ENCODE measurements around the gene DENND1A. TPM values are rescaled to one million over a fixed set of nuclear protein-coding genes. Genes with fewer than 3 reads are reported as not detected.

DENND1A gene
- total RNA-seq, 1 experiment from 2014 or later, result 23.5 TPM

DNA sequence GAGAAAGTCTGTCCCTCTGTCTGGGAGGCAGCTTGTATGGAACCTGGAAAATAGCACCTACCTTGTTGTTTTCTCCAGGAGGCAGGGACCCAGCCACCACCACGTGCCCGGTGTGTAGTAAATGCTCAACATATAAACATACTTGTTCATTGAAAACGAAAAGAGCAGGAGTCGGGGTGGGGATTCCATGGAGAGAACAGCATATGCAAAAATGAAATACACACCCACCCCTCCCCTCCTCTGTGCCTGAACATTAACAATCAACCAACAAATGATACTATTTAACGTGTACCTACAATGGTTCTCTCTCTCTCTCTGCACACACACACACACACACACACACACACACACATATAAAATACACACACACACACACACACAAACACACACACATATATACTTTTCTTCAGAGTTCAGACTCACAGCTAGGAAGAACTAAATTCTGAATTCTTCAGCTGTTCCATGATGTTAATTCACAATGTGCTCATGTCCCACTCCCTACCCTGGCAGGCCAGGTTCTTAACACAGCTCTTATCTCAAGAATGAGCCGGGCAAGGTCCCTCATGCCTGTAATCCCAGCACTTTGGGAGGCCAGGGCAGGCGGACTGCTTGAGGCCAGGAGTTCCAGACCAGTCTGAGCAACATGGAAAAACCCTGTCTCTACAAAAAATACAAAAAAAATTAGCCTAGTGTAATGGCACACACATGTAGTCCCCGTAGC, 16.3 kb upstream of the DENND1A start:
- ChIA-PET POLR2A (no interaction called here), CTCF (no interaction called here)
- H3K4me1 Mint-ChIP-seq, result no peaks in the 10 kb centered on the region
- TF ChIP-seq JUN (CRISPR knock-in tag; IDR thresholded peaks at IDR 0.05) (no peak), EMX1 (CRISPR knock-in tag; IDR thresholded peaks at IDR 0.05) (no peak), ZMAT4 (CRISPR knock-in tag; IDR thresholded peaks at IDR 0.05) (no peak), SMAD3 (CRISPR knock-in tag; IDR thresholded peaks at IDR 0.05; ENCODE audit: borderline replicate concordance) (no peak), GTF2I (CRISPR knock-in tag; conservative IDR thresholded peaks at IDR 0.05) (no peak), JAZF1 (CRISPR knock-in tag; IDR thresholded peaks at IDR 0.05) (no peak), TCF7 (CRISPR knock-in tag; IDR thresholded peaks at IDR 0.05; ENCODE audit: low read depth) (no peak), ATF1 (CRISPR knock-in tag; IDR thresholded peaks at IDR 0.05) (no peak), ELF4 (CRISPR knock-in tag; IDR thresholded peaks at IDR 0.05; ENCODE audit: low read depth) (no peak), GRHL2 (CRISPR knock-in tag; IDR thresholded peaks at IDR 0.05; ENCODE audit: insufficient replicate concordance, severe bottlenecking) (no peak), ZBTB21 (CRISPR knock-in tag; IDR thresholded peaks at IDR 0.05; ENCODE audit: borderline replicate concordance) (no peak), RELA (CRISPR knock-in tag; IDR thresholded peaks at IDR 0.05; ENCODE audit: borderline replicate concordance) (no peak), SP1 (CRISPR knock-in tag; conservative IDR thresholded peaks at IDR 0.05) (no peak), NFATC4 (CRISPR knock-in tag; IDR thresholded peaks at IDR 0.05) (no peak), TP53 (CRISPR knock-in tag; IDR thresholded peaks at IDR 0.05) (no peak), MAX (CRISPR knock-in tag; IDR thresholded peaks at IDR 0.05) (no peak), FOXJ3 (CRISPR knock-in tag; IDR thresholded peaks at IDR 0.05; ENCODE audit: borderline replicate concordance) (no peak)
- TF ChIP-seq, protein P1, sequence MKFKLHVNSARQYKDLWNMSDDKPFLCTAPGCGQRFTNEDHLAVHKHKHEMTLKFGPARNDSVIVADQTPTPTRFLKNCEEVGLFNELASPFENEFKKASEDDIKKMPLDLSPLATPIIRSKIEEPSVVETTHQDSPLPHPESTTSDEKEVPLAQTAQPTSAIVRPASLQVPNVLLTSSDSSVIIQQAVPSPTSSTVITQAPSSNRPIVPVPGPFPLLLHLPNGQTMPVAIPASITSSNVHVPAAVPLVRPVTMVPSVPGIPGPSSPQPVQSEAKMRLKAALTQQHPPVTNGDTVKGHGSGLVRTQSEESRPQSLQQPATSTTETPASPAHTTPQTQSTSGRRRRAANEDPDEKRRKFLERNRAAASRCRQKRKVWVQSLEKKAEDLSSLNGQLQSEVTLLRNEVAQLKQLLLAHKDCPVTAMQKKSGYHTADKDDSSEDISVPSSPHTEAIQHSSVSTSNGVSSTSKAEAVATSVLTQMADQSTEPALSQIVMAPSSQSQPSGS (CRISPR knock-in tag; IDR thresholded peaks at IDR 0.05; ENCODE audit: borderline replicate concordance, low read depth), result no peak
- TF ChIP-seq, protein P2, sequence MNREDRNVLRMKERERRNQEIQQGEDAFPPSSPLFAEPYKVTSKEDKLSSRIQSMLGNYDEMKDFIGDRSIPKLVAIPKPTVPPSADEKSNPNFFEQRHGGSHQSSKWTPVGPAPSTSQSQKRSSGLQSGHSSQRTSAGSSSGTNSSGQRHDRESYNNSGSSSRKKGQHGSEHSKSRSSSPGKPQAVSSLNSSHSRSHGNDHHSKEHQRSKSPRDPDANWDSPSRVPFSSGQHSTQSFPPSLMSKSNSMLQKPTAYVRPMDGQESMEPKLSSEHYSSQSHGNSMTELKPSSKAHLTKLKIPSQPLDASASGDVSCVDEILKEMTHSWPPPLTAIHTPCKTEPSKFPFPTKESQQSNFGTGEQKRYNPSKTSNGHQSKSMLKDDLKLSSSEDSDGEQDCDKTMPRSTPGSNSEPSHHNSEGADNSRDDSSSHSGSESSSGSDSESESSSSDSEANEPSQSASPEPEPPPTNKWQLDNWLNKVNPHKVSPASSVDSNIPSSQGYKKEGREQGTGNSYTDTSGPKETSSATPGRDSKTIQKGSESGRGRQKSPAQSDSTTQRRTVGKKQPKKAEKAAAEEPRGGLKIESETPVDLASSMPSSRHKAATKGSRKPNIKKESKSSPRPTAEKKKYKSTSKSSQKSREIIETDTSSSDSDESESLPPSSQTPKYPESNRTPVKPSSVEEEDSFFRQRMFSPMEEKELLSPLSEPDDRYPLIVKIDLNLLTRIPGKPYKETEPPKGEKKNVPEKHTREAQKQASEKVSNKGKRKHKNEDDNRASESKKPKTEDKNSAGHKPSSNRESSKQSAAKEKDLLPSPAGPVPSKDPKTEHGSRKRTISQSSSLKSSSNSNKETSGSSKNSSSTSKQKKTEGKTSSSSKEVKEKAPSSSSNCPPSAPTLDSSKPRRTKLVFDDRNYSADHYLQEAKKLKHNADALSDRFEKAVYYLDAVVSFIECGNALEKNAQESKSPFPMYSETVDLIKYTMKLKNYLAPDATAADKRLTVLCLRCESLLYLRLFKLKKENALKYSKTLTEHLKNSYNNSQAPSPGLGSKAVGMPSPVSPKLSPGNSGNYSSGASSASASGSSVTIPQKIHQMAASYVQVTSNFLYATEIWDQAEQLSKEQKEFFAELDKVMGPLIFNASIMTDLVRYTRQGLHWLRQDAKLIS (CRISPR knock-in tag; IDR thresholded peaks at IDR 0.05; ENCODE audit: borderline replicate concordance), result no peak
- ATAC-seq, result no peak
- no peaks in the 10 kb centered on the region for H3K36me3 Mint-ChIP-seq
- no peak overlapping the region for H3K4me3 Mint-ChIP-seq
- no peaks in the 10 kb centered on the region for H3K9me3 Mint-ChIP-seq
- H3K27me3 Mint-ChIP-seq (ENCODE audit: low read depth), result 0 out of 2 replicates have a peak, but pooled peaks cover 4% of the 10 kb centered on the region
- DNase-seq (ENCODE audit: low spot score), result no peak
- no peak overlapping the region for H3K27ac Mint-ChIP-seq

DNA sequence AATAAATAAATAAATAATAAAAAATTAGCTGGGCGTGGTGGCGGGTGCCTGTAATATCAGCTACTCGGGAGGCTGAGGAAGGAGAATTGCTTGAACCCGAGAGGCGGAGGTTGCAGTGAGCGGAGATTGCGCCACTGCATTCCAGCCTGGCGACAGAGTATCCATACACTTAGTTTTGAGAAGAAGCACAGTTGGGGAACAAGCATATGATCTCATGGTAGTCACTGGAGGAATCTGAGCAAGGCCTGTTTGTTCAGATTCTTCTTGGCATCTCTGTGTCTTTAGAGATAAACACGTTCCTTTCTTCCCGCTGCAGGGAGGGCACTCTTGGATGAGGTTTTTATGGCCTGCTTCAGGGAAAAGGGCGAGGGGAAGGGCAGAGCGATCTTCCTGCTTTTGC, 15.6 kb upstream of the DENND1A start:
- CTCF ChIA-PET, result no interaction called here
- POLR2A ChIA-PET, result no interaction called here
- Mint-ChIP-seq H3K4me3 (no peak overlapping the region), H3K36me3 (no peaks in the 10 kb centered on the region), H3K27ac (no peak overlapping the region), H3K9me3 (no peaks in the 10 kb centered on the region), H3K27me3 (ENCODE audit: low read depth) (0 out of 2 replicates have a peak, but pooled peaks cover 4% of the 10 kb centered on the region), H3K4me1 (no peaks in the 10 kb centered on the region)
- DNase-seq (ENCODE audit: low spot score), result no peak
- ATAC-seq, result no peak
- no peak for TF ChIP-seq TCF7 (CRISPR knock-in tag; IDR thresholded peaks at IDR 0.05; ENCODE audit: low read depth)
- TF ChIP-seq, protein P3, sequence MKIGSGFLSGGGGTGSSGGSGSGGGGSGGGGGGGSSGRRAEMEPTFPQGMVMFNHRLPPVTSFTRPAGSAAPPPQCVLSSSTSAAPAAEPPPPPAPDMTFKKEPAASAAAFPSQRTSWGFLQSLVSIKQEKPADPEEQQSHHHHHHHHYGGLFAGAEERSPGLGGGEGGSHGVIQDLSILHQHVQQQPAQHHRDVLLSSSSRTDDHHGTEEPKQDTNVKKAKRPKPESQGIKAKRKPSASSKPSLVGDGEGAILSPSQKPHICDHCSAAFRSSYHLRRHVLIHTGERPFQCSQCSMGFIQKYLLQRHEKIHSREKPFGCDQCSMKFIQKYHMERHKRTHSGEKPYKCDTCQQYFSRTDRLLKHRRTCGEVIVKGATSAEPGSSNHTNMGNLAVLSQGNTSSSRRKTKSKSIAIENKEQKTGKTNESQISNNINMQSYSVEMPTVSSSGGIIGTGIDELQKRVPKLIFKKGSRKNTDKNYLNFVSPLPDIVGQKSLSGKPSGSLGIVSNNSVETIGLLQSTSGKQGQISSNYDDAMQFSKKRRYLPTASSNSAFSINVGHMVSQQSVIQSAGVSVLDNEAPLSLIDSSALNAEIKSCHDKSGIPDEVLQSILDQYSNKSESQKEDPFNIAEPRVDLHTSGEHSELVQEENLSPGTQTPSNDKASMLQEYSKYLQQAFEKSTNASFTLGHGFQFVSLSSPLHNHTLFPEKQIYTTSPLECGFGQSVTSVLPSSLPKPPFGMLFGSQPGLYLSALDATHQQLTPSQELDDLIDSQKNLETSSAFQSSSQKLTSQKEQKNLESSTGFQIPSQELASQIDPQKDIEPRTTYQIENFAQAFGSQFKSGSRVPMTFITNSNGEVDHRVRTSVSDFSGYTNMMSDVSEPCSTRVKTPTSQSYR (CRISPR knock-in tag; IDR thresholded peaks at IDR 0.05), result no peak
- TF ChIP-seq JAZF1 (CRISPR knock-in tag; IDR thresholded peaks at IDR 0.05), result no peak
- TF ChIP-seq, protein P2 (CRISPR knock-in tag; IDR thresholded peaks at IDR 0.05; ENCODE audit: borderline replicate concordance), result no peak
- no peak for TF ChIP-seq ZBTB43 (CRISPR knock-in tag; IDR thresholded peaks at IDR 0.05)
